Ectodermal cell (in vitro differentiated cells): ENCODE data around the gene DIP2C.

Experiments
- H3K27ac ChIP-seq: 2 replicates; pipeline ENCODE4 v1.7.0; 2013; ENCODE audit warnings: mild to moderate bottlenecking, low read depth, low read length; ENCODE audit not compliant: insufficient read depth, poor library complexity, severe bottlenecking
- H3K27me3 ChIP-seq: 2 replicates; pipeline ENCODE4 v1.7.0; 2013; ENCODE audit warnings: mild to moderate bottlenecking, low read length; ENCODE audit not compliant: insufficient read depth, control insufficient read depth, poor library complexity, severe bottlenecking
- H3K36me3 ChIP-seq: one replicate; pipeline ENCODE4 v1.7.0; 2013; ENCODE audit warnings: low read length; ENCODE audit not compliant: control insufficient read depth, insufficient read depth
- H3K4me1 ChIP-seq: one replicate; pipeline ENCODE4 v1.7.0; 2013; ENCODE audit warnings: low read length; ENCODE audit not compliant: control insufficient read depth, insufficient read depth
- H3K4me3 ChIP-seq: 2 replicates; pipeline ENCODE4 v1.7.0; 2013; ENCODE audit warnings: low read depth, low read length, control low read depth; ENCODE audit not compliant: insufficient read depth
- H3K9me3 ChIP-seq: 2 replicates; pipeline ENCODE4 v1.7.0; 2013; ENCODE audit warnings: mild to moderate bottlenecking, low read length, moderate library complexity; ENCODE audit not compliant: control insufficient read depth
- WGBS, 2 experiments: methylation state at CpG; one replicate each; pipeline ENCODE4 v1.1.7; 2013; ENCODE audit warnings: missing lambda C conversion rate in 2 of 2; 5-methylcytosine and 5-hydroxymethylcytosine counted together

Gene DIP2C

GRCh38 chr10:314871-315270, 374.6 kb downstream of the DIP2C start:
- H3K27ac ChIP-seq: no peak overlapping the region
- no peaks in the 10 kb centered on the region for H3K9me3 ChIP-seq
- no peak overlapping the region for H3K4me3 ChIP-seq
- WGBS, 2 experiments: 91 to 96% methylated on average over 4 of the region's 4 CpGs
- H3K4me1 ChIP-seq: no peaks in the 10 kb centered on the region
- H3K36me3 ChIP-seq: no peaks in the 10 kb centered on the region
- no peaks in the 10 kb centered on the region for H3K27me3 ChIP-seq

GRCh38 chr10:314381-314780, 375.1 kb downstream of the DIP2C start:
- Histone ChIP-seq H3K27ac (no peak overlapping the region), H3K27me3 (no peaks in the 10 kb centered on the region), H3K4me3 (no peak overlapping the region), H3K9me3 (no peaks in the 10 kb centered on the region), H3K4me1 (no peaks in the 10 kb centered on the region), H3K36me3 (no peaks in the 10 kb centered on the region)
- WGBS, 2 experiments: 84 to 85% methylated on average over 13 of the region's 13 CpGs

GRCh38 chr10:311901-312665, 377.4 kb downstream of the DIP2C start:
- Histone ChIP-seq H3K36me3 (no peaks in the 10 kb centered on the region), H3K4me1 (no peaks in the 10 kb centered on the region), H3K4me3 (no peak overlapping the region), H3K27ac (no peak overlapping the region), H3K27me3 (no peaks in the 10 kb centered on the region), H3K9me3 (no peaks in the 10 kb centered on the region)
- WGBS, 2 experiments: 94 to 95% methylated on average over 14 of the region's 14 CpGs

- no peaks in the 10 kb centered on the region for H3K36me3 ChIP-seq
- no peaks in the 10 kb centered on the region for H3K9me3 ChIP-seq
- no peaks in the 10 kb centered on the region for H3K4me1 ChIP-seq
- H3K27me3 ChIP-seq: no peaks in the 10 kb centered on the region
- no peak overlapping the region for H3K27ac ChIP-seq
- WGBS, 2 experiments: 95 to 96% methylated on average over 24 of the region's 25 CpGs
- H3K4me3 ChIP-seq: no peak overlapping the region
Observed at GRCh38 chr10:310976-311639, 378.4 kb downstream of the DIP2C start.

GRCh38 chr10:310371-310770, 379.1 kb downstream of the DIP2C start:
- Histone ChIP-seq H3K27me3 (no peaks in the 10 kb centered on the region), H3K36me3 (no peaks in the 10 kb centered on the region), H3K4me3 (no peak overlapping the region), H3K27ac (no peak overlapping the region), H3K4me1 (no peaks in the 10 kb centered on the region), H3K9me3 (no peaks in the 10 kb centered on the region)
- WGBS, 2 experiments: 96 to 100% methylated on average over 5 of the region's 5 CpGs

DNA sequence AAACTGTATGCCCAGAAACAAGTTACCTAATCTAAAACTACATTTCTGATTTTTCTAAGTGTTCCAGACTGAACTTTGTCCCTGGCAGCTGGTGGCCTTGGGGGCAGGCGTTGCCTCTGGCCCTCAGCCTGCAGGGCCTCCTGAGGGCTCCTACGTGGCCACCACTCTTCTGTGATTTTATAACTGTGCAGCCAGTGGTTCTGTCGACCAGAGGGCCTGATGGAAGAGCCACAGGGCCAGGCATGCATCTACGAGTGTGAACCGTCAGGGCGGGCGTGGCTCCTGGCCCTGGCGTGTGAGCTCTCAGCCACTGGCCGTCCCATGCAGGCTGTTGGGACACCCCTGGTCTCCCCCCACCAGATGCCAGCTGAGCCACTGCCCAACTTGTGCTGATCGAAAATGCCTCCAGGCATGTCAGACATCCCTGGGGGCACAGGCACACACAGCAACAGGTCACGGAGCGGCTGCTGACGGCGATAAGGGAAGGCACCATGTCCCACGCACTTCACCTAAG, 380.8 kb downstream of the DIP2C start:
- WGBS, 2 experiments: 95 to 96% methylated on average over 15 of the region's 15 CpGs
- Histone ChIP-seq H3K4me3 (no peak overlapping the region), H3K36me3 (no peaks in the 10 kb centered on the region), H3K9me3 (no peaks in the 10 kb centered on the region), H3K4me1 (no peaks in the 10 kb centered on the region), H3K27ac (no peak overlapping the region), H3K27me3 (no peaks in the 10 kb centered on the region)

DNA sequence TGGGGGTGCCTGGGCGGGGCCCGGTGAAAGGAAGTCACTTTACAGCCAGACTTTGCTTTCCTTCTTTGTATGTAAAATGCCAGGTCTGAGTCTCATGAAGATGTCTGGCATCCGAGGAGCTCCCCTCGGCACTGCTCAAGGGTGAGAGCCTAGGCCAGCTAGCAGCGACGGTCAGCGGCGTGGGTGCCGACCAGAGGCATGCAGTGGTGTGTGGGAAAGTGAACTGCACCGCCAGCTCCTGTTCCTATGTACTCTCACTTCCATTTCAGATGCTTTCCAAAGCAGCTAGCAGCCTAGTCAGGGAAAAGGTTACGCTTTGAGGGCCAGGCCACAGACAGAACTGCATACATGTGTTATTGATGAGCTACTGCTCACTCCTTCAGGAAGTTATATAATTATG, 381.4 kb downstream of the DIP2C start:
- Histone ChIP-seq H3K36me3 (no peaks in the 10 kb centered on the region), H3K4me1 (no peaks in the 10 kb centered on the region), H3K27me3 (no peaks in the 10 kb centered on the region), H3K9me3 (no peaks in the 10 kb centered on the region), H3K4me3 (no peak overlapping the region), H3K27ac (no peak overlapping the region)
- WGBS, 2 experiments: 93 to 96% methylated on average over 11 of the region's 11 CpGs

DNA sequence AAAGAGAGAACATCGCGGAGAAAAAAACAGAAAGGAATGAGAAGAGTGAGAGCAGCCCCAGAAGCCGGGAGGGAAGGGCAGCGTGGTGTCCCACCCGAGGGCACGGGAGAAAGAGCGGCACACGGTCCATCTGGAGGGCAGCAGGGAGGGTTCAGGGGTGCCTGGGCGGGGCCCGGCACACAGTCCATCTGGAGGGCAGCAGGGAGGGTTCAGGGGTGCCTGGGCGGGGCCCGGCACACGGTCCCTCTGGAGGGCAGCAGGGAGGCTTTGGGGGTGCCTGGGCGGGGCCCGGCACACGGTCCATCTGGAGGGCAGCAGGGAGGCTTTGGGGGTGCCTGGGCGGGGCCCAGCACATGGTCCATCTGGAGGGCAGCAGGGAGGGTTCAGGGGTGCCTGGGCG, 381.8 kb downstream of the DIP2C start:
- no peaks in the 10 kb centered on the region for H3K36me3 ChIP-seq
- H3K9me3 ChIP-seq: no peaks in the 10 kb centered on the region
- no peaks in the 10 kb centered on the region for H3K27me3 ChIP-seq
- H3K4me1 ChIP-seq: no peaks in the 10 kb centered on the region
- 94% methylated on average over 18 of the region's 18 CpGs for WGBS, 2 experiments
- H3K4me3 ChIP-seq: no peak overlapping the region
- no peak overlapping the region for H3K27ac ChIP-seq

DNA sequence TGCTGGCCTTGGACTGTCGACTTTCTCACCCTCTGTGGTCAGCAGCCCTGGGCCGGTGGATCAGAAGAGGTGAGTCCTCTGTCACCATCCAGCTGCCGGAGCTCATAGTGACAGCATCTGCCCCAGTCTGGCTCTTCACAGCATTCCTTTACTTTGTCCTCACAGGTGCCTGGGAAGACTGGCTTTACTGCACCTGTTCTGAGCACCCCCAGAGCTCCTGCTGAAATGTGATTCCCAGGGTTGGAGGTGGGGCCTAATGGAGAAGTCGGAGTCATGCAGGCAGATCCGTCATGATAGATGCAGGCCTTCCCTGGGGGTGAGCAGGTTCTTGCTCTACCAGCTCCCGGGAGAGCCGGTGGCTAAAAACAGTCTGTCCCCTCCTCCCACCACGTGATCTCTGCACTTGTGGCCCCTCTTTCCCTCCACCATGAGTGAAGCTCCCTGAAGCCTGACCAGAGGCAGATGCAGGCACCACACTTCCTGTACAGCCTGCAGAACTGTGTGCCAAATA, 382.7 kb downstream of the DIP2C start:
- WGBS, 2 experiments: 59 to 64% methylated on average over 8 of the region's 8 CpGs

DNA sequence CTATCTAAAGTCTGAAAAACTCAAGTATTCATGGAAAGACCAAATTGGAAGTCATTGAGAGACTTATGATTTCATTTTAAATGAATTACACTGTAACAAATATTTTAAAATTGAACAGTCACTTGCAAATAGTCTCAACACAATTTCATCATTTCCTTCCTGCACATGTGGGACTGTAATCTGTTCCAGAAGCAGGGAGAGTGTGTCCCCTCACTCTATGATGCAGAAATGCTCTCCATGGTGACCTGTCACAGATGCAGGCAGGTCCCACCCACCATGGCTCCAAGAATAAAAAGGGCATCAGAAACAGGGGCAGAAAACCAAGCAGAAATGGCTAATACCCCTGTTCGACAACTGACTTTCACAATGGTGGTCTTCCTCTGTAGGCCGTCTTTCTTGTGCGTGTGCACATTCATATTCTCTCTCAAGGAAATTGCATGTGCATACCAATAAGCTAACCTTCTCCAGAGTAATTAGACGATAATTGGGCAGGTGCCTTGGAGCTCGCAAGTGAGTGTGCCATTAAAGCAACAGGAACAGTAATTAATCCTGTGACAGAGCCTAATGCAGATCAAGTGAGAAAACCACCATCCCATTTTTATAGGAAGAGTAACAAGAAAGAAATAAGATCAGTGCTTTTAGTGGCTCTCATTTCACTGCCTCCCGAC, 383.3 kb downstream of the DIP2C start:
- peak overlapping the region; percentile 26 for H3K27ac ChIP-seq
- H3K4me3 ChIP-seq: no peak overlapping the region
- no peaks in the 10 kb centered on the region for H3K4me1 ChIP-seq
- H3K36me3 ChIP-seq: no peaks in the 10 kb centered on the region
- no peaks in the 10 kb centered on the region for H3K27me3 ChIP-seq
- WGBS, 2 experiments: 94% methylated on average over 6 of the region's 6 CpGs
- no peaks in the 10 kb centered on the region for H3K9me3 ChIP-seq

More for the DNA sequence above, 382.7 kb downstream of the DIP2C start:
- H3K27me3 ChIP-seq: no peaks in the 10 kb centered on the region
- H3K4me1 ChIP-seq: no peaks in the 10 kb centered on the region
- H3K4me3 ChIP-seq: no peak overlapping the region
- no peaks in the 10 kb centered on the region for H3K9me3 ChIP-seq
- no peaks in the 10 kb centered on the region for H3K36me3 ChIP-seq
- H3K27ac ChIP-seq: no peak overlapping the region
